Psoas muscle (tissue), 8 donors: ENCODE results near the gene FAM9A. TPM values are rescaled to one million over a fixed set of nuclear protein-coding genes. Genes with fewer than 3 reads are reported as not detected.

Source experiments
- ATAC-seq, 4 donors: fragments of 200-7000 bp; cut with Tn5 transposase; one replicate each; pipeline ENCODE4 v1.9.1; 2020; ENCODE audit warnings: moderate library complexity in 3 of 4, mild to moderate bottlenecking in 2 of 4
- DNase-seq, 2 donors: peaks; one replicate each; pipeline ENCODE4 v3.0.0-alpha.2; 2020
- H3K27ac ChIP-seq: fragments of 200-600 bp; one replicate; pipeline ENCODE4 v1.8.0; 2022
- H3K27me3 ChIP-seq, 3 donors: fragments of 200-600 bp in 1 of 3; one replicate each; pipeline versions ENCODE4 v1.6.1 to v1.8.0; 2013 to 2022; ENCODE audit warnings: low read length in 2 of 3, mild to moderate bottlenecking in 2 of 3, moderate library complexity in 1 of 3; ENCODE audit not compliant: insufficient read depth in 3 of 3
- H3K36me3 ChIP-seq, 2 donors: fragments of 200-600 bp in 1 of 2; one replicate each; pipeline versions ENCODE4 v1.6.1 to v1.8.0; 2013 to 2022; ENCODE audit warnings: low read depth in 1 of 2, mild to moderate bottlenecking in 1 of 2, moderate library complexity in 1 of 2; ENCODE audit not compliant: insufficient read depth in 1 of 2
- H3K4me1 ChIP-seq: fragments of 200-600 bp; one replicate; pipeline ENCODE4 v1.8.0; 2022
- H3K4me3 ChIP-seq: fragments of 200-600 bp; one replicate; pipeline ENCODE4 v1.8.0; 2022; ENCODE audit warnings: mild to moderate bottlenecking
- H3K9me3 ChIP-seq: fragments of 200-600 bp; one replicate; pipeline ENCODE4 v1.8.0; 2022
- WGBS, 3 donors: extraction: QIAGEN DNeasy Blood & Tissue Kit; methylation state at CpG; one replicate each; pipeline versions ENCODE4 v1.1.6 to v1.1.7; 2013; 5-methylcytosine and 5-hydroxymethylcytosine counted together
- intact Hi-C, 2 donors: fragments of 100-400 bp; cut with DNase I; formaldehyde crosslinking; loops; one replicate each; pipeline versions ENCODE4 v1.11.0 to v1.14.2; 2022
- polyA plus RNA-seq, 3 donors: library from polyadenylated mRNA; stranded (reverse); fragments of 200-250 nt; gene quantifications; one replicate each; pipeline ENCODE4 v1.2.3, GENCODE V29; 2013
- total RNA-seq, 4 donors: library from RNA; stranded (reverse); fragmentation: NEBNext Ultra II Directional in 2 of 4; extraction: Animal tissue kit (Norgen Biotek cat#: 25700) in 2 of 4; gene quantifications; one replicate each; pipeline versions ENCODE4 v1.2.1 to v1.2.4, GENCODE V29; 2021 to 2023
- TF ChIP-seq, protein P1 (sequence below): fragments of 200-600 bp; IDR thresholded peaks from one replicate; pipeline ENCODE4 v1.8.0; 2022; ENCODE audit warnings: antibody characterized with exemption
- donor health status: healthy with polysubstance abuse.
- donor health status: DM: no; HTN: no; CAD: no; lungs with moderate emphysema.
- donor health status: Bipolar disorder and iron deficiency.
- donor health status: healthy.
- donor health status: DM: yes; HTN: yes; CAD: no.
- donor health status: DM: no; HTN: no; CAD: no.
- donor health status: DM: no; HTN: no; CAD: no.
- donor health status: DM: yes; HTN: yes; CAD: no.

FAM9A gene
- total and polyA plus RNA-seq, 7 donors: not detected

DNA sequence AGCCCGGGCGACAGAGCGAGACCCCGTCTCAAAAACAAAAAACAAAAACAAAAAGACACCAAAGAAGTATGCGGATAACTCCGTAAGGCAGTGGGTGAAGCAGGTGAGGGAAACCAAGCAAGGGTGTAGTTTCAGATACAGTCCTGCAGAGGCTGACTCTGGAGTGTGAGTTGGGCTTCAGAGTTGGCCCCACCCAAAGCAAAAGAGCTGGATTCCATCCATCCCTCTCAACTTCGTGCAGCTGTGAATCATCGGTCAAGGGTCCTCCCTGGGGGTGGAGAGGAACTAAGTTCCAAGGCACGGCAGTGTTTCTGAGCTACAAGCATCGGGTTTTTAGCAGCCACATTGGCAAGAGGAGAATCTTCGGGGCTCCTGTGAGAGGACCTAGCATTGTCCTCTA lies 43.9 kb upstream of the FAM9A start:
- Histone ChIP-seq H3K27ac (no peak overlapping the region), H3K4me3 (no peak overlapping the region), H3K9me3 (no peaks in the 10 kb centered on the region), H3K27me3 (peaks cover 0 to 26% (median 0%) of the 10 kb centered on the region in 3 donors), H3K4me1 (no peaks in the 10 kb centered on the region), H3K36me3 (no peaks in the 10 kb centered on the region)
- DNase-seq: no peak
- intact Hi-C loops: no loop called here
- ATAC-seq: no peak
- WGBS, 3 donors: 50 to 68% (median 53%) methylated on average over 11 of the region's 11 CpGs
- TF ChIP-seq, protein P1, sequence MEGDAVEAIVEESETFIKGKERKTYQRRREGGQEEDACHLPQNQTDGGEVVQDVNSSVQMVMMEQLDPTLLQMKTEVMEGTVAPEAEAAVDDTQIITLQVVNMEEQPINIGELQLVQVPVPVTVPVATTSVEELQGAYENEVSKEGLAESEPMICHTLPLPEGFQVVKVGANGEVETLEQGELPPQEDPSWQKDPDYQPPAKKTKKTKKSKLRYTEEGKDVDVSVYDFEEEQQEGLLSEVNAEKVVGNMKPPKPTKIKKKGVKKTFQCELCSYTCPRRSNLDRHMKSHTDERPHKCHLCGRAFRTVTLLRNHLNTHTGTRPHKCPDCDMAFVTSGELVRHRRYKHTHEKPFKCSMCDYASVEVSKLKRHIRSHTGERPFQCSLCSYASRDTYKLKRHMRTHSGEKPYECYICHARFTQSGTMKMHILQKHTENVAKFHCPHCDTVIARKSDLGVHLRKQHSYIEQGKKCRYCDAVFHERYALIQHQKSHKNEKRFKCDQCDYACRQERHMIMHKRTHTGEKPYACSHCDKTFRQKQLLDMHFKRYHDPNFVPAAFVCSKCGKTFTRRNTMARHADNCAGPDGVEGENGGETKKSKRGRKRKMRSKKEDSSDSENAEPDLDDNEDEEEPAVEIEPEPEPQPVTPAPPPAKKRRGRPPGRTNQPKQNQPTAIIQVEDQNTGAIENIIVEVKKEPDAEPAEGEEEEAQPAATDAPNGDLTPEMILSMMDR: no peak

DNA sequence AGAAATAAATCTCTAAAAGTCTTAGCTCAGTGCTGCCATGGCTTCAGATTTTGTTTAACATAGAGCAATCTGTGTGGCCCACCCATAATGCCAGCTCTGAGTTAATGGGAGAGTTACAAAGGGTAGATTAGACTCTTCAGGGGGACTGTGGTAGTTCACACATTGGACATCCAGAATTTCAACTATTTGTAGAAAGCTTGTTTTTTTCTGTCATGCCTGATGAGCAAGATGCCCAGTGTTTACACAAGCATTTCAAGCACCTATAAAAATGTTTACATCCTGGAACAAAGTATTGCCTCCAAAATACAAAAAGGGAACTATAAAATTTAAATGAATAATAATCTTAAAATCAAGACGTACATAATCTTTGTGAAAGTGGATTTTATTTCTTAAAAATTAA lies 43.0 kb upstream of the FAM9A start:
- intact Hi-C loops: no loop called here
- ATAC-seq (no peak), DNase-seq (no peak)
- TF ChIP-seq, protein P1: no peak
- 78 to 95% (median 88%) methylated on average over 1 of the region's 1 CpG for WGBS, 3 donors
- Histone ChIP-seq H3K4me3 (no peak overlapping the region), H3K9me3 (no peaks in the 10 kb centered on the region), H3K27ac (no peak overlapping the region), H3K4me1 (no peaks in the 10 kb centered on the region), H3K27me3 (peaks cover 0 to 34% (median 0%) of the 10 kb centered on the region in 3 donors), H3K36me3 (no peaks in the 10 kb centered on the region)

DNA sequence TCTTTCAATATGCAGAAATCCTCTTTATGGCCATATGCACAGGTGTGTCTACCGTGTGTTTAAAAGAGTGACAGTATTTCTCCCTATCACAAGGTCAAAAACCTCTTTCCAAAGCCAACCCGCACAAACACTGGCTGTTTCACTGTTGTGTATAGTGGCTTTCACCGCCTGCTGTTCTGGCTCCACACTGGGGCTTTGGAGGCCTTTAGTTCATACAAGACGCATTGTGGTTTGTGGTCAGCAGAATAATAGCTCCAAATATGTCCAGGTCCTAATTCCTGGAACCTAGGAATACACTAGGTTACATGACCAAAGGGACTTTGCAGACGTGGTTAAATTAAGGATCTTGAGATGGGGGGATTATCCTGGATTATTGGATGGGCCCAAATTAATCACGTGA lies 40.7 kb upstream of the FAM9A start:
- no peak for DNase-seq
- Histone ChIP-seq H3K9me3 (no peaks in the 10 kb centered on the region), H3K36me3 (no peaks in the 10 kb centered on the region), H3K27me3 (peaks cover 0 to 38% (median 0%) of the 10 kb centered on the region in 3 donors), H3K4me3 (no peak overlapping the region), H3K4me1 (no peaks in the 10 kb centered on the region), H3K27ac (no peak overlapping the region)
- TF ChIP-seq, protein P1: no peak
- ATAC-seq: no peak
- intact Hi-C loops: no loop called here
- whole genome bisulfite sequencing, 3 donors: 71 to 88% (median 86%) methylated on average over 6 of the region's 6 CpGs

DNA sequence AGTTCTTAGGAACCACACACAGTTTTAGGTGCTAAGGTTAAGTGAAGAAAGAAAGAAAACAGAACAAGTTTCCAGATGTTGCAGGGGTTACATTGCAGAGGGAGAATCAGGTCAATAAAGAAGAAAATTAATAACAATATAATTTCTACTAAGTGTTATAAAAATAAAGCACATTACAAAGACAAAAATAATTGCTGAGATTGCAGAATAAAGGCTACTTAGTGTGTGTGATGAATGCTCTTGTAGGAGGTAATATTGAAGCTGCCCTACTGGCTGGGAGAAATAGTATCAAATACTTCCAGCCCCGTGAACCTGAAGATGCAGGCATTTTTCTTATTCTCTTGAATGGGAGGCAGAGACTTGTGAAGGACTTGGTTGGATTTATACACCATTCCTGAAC lies 33.2 kb upstream of the FAM9A start:
- Histone ChIP-seq H3K4me3 (no peak overlapping the region), H3K9me3 (no peaks in the 10 kb centered on the region), H3K27me3 (peaks cover 0 to 14% (median 0%) of the 10 kb centered on the region in 3 donors), H3K27ac (no peak overlapping the region), H3K36me3 (no peaks in the 10 kb centered on the region), H3K4me1 (no peaks in the 10 kb centered on the region)
- intact Hi-C loops: no loop called here
- ATAC-seq: no peak
- TF ChIP-seq, protein P1: no peak
- DNase-seq: no peak
- 44 to 88% (median 62%) methylated on average over 1 of the region's 1 CpG for WGBS, 3 donors
